Stimulated activated CD4-positive, alpha-beta T cell treated with anti-CD3 and anti-CD28 coated beads, Interleukin-2, amount 100 ng/mL, for 4 hours (primary cell): ENCODE measurements around the gene EDEM1.

Experiments used
- DNase-seq: peaks from one replicate; pipeline ENCODE4 v3.0.0-alpha.2; 2020; ENCODE audit warnings: low read depth

Gene EDEM1

GRCh38 chr3:5198986-5199731 lies 11.7 kb downstream of the EDEM1 start:
- no peak for DNase-seq

GRCh38 chr3:5201536-5201935 lies 14.0 kb downstream of the EDEM1 start:
- no peak for DNase-seq

GRCh38 chr3:5202222-5202621 lies 14.7 kb downstream of the EDEM1 start:
- no peak for DNase-seq

- DNase-seq = no peak
These were observed 17.8 kb downstream of the EDEM1 start for GRCh38 chr3:5205165-5205941.

GRCh38 chr3:5210926-5211325 lies 23.4 kb downstream of the EDEM1 start:
- no peak for DNase-seq

GRCh38 chr3:5212628-5213573 lies 25.4 kb downstream of the EDEM1 start:
- no peak for DNase-seq

- no peak for DNase-seq
These were observed 26.1 kb downstream of the EDEM1 start for GRCh38 chr3:5213574-5213966.

- DNase-seq = no peak
These were observed 26.8 kb downstream of the EDEM1 start for GRCh38 chr3:5214352-5214751.

GRCh38 chr3:5217824-5218595 lies 30.5 kb downstream of the EDEM1 start:
- no peak for DNase-seq

GRCh38 chr3:5218815-5219214 lies 31.3 kb downstream of the EDEM1 start:
- DNase-seq = no peak

GRCh38 chr3:5219216-5219615 lies 31.7 kb downstream of the EDEM1 start:
- no peak for DNase-seq

- no peak for DNase-seq
These were observed 32.7 kb downstream of the EDEM1 start for GRCh38 chr3:5220193-5220592.

GRCh38 chr3:5220667-5221431 lies 33.3 kb downstream of the EDEM1 start:
- no peak for DNase-seq

GRCh38 chr3:5221701-5222100 lies 34.2 kb downstream of the EDEM1 start:
- DNase-seq = no peak

GRCh38 chr3:5222283-5223005 lies 34.9 kb downstream of the EDEM1 start:
- no peak for DNase-seq

GRCh38 chr3:5226783-5227182 lies 39.3 kb downstream of the EDEM1 start:
- DNase-seq = no peak

- no peak for DNase-seq
These were observed 40.3 kb downstream of the EDEM1 start for GRCh38 chr3:5227812-5228211.

- DNase-seq = no peak
These were observed 41.9 kb downstream of the EDEM1 start for GRCh38 chr3:5229414-5229813.

GRCh38 chr3:5231074-5231473 lies 43.6 kb downstream of the EDEM1 start:
- DNase-seq = no peak

GRCh38 chr3:5231487-5231886 lies 44.0 kb downstream of the EDEM1 start:
- DNase-seq = no peak
